ENCODE measurements around the gene PPIL6.

PPIL6 gene

DNA sequence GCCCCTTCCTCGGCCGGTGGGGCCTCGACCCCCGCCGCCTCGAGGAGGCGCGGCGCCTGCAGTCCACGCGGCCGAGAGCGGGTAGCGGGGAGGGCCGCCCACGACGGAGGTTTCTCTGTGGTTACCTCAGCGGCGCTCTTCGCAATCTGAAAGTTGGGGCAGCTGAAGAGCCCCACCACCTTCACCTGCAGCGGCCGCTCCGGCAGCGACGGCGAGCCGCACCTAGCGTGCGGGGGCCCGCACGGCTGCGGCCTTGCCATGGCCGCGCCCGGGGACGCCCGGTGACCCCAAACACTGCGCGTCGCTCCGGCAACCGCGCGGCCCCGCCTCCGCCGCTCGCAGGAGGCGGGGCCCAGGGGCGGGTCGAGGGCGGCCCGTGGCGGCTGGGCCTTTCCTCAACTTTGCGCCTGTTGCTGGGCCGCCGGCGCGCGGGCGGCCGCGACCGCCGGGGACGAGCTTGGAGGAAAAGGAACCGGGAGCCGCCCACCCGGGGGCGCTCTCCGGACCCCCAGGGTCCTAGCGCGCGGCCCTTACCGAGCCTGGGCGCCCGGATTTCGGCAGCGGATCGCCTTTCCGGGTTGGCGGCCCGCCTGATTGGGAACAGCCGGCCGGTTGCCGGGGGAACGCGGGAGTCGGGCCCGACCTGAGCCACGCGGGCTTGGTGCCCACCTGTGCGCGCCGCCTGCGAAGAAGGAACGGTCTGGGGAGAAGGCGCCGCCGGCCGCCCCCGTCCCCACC, at the start of gene PPIL6, which contains the start of gene SMPD2:
Gene PPIL6, minus strand, starts transcription at position 298 of the 738 bp plus-strand sequence. Its CDS starts 38 bp downstream, at position 260.
Gene SMPD2, plus strand, starts transcription at position 394 of the 738 bp plus-strand sequence. CDS start 398 bp downstream, outside the sequence.
- DNase-seq: peak; percentile 82

DNA sequence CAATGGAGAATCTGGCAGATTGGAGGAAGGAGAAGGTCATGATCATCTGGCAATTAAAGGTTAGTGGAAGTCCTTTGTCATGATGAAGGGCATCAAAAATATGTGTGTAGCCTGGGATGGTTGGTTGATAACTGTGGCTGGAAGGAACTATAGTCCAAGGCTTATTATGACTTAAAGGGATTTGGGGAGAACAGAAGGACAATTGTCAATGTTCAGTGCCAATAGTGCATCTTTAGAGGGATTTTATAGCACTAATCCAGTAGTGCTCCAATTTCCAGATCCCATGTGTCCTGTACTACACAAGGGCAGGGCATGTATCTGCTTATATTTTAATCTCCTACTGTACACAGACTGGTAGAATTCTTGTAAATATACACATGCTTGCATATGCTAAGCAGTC, 47.6 kb upstream of the PPIL6 start:
- DNase-seq: no peak

DNA sequence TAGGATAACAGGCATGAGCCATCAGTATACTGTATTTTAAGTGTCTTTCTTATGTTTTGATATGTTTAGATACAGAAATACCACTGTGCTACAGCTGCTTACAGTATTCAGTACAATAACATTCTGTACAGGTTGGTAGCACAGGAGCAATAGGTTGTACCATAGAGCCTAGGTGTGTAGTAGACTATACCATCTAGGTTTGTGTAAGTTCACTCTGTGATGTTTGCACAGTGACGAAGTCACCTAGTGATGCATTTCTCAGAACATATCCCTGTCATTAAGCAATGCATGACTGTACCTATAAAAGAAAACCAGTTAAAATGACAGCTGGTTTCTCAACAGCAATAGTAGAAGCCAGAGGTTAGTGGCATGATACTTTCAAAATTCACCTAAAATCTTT, 45.6 kb upstream of the PPIL6 start:
- DNase-seq: no peak

DNA sequence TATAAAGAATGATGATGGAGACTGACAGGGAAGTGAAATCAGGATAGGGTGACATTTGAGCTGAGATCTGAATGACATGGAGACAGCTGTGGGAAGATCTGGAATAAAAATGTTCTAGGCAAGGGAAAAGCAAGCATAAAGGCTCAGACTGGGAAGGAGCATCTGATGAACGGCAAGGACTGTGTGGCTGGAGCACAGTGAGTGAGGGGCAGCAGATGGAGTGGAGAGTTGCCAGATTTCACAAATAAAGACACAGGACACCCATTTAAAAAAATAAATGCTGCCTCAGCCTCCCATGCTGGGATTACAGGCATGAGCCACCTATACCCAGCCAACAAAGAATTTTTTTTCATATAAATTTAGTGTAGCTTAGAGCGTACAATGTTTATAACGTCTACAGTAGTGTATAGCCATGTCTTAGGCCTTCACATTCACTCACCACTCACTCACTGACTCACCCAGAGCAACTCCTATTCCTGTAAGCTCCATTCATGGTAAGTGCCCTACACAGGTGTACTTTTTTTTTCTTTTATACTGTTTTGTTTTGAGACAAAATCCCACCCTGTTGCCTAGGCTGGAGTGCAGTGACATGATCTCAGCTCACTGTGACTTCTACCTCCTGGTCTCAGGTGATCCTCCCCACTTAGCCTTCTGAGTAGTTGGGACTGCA, 45.0 kb upstream of the PPIL6 start:
- DNase-seq: no peak

DNA sequence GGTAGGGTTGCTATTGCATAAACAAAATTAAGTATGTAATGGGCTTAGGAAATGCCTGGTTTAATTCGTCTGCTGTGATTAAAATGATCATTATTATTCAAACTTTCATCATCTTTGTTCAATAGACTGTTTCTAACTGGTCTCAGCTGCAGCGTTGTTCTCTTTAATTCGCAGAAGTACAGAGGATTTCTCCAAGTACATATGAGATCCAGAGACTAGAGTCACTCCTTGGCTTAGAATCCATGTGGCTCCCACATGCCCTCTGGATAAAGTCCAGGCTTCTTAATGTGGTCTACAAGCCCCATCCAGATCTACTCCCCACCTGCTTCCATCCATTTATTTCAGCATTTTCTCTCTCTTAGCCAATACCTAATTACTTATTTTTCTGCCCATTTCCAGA, 43.7 kb upstream of the PPIL6 start:
- DNase-seq: no peak

DNA sequence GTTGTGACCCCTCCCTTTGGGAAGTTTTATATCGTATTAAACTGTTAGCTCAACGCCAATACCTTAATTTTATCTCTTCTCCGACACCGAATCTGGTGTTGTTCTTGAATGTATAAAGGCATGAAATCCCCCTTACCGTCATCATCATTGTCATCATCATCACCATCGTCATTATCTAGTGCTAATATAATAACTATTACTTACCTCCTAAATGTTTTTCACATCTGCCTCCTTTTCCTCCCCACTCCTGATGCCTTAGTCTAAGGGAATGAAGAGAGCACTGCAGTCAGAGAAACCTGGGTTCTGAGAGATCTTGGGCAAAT, 43.3 kb upstream of the PPIL6 start:
- no peak for DNase-seq

DNA sequence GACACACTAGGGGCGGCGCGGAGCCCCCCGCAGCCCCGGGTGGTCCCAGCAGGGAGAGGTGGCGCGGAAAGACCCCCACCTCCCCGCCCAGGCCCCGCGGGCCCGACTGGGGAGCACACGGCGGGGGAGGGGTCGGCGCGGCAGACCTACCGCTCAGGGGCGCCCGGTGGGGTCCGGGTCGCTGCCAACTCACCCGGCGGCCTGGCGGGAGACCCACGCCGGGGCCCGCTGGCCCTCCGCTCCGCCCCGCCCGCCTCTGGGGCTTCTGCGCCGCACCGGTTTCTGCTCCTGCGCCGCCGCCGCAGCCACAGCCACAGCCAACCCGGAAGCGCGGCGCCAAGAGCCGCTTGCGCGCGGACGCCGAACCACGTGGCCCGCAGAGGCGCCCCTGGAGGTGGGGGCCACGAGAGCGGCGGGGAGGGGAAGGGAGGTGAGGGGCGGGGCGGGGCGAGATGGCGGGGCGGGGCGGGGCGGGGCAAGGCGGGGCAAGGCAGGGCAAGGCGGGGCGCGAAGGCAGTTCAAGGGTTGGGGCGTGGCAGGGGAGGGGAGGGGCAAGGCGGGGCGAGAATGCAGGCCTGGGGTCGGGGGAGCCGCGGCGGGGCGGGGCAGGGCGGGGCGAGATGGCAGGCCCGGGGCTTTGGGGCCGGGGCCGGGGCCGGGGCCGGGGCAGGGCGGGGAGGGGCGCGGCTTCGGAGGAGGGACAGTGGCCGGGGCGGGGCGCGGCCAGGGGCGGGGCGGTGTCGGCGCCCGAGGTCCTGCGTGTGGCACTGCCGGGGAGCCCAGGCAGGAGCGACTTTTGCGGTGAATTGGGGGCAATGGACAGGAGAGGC, 42.7 kb upstream of the PPIL6 start, which contains the start of gene ZBTB24:
Gene ZBTB24, minus strand, starts transcription at position 315 of the 830 bp plus-strand sequence. CDS start 1,193 bp downstream, outside the sequence.
- peak; percentile 74 for DNase-seq

DNA sequence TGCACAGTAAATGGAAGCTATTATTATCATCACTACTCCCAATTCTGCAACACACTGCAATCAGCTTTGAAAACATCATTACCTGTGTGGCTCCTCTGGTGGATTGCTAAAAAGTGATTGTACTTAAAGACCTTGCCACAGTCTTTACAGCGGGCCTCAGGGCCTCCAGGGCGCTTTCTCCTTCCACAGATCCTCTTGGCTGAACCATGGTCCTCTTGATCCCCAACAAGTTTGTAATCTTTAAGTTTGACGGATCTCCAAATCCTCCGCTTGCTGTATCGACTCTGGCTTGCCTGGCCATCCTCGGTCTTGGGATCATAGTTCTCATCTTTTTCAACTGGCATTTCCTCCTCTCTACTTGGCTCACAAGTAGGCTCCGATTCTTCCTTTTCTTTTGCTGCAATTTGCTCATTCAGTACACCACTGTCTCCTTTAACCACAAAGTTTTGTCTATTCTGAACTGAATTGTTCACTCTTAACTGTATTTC, 40.6 kb upstream of the PPIL6 start:
- DNase-seq: no peak

DNA sequence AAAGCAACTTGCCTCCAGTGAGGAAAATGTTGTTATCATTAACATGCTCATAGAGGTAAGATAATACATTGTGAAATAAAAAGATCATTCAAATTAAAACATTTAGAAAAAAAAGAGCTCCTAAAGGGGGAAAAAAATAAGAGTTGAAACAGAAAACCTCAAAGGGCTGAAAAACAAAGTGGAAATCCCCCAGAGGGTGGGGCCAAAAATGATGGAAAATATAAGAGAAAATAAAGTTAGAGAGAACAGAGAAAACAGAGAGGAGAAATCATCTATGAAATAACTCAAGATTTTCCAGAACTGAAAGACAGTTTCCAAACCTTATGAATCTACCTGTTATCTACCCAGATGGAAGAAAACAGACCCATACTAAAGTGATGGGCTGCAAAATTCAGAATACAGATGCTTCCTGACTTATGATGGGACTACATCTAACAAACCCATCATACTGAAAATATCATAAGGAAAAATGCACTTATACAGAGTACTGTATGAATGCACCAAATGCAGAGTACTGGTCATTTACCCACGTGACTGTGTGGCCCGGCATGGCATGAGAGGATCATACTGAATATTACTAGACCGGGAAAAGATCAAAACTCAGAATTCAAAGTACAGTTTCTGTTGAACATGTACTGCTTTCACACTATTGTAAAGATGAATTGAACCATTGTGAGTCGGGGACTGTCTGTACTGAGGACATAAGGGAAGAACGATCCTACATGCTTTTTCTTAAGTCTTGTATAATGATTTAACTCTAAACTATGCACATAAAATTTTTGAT, 38.6 kb upstream of the PPIL6 start:
- no peak for DNase-seq

DNA sequence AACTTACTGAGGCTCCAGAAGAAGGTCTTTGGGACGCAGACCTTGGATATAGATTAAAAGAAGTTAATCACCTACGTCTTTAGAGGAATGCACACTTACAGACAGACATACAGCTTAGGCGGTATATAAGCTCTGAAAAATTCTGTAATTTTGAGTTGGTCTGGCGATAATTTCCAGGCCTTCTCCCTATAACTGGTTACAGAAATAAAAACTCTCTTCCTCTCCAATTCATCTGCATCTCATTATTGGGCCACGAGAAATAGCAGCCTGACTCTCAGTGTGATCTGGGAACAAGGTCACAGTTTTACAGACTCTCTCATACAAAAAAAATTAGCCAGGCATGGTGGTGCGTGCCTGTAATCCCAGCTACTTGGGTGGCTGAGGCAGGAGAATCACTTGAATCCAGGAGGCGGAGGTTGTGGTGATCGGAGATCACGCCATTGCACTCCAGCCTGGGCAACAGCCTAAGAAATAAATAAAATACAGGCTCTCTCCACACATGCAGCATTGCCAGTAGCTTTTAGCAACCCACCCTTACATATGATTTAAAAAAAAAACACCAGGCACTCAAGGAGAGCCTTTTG, 37.9 kb upstream of the PPIL6 start:
- no peak for DNase-seq

DNA sequence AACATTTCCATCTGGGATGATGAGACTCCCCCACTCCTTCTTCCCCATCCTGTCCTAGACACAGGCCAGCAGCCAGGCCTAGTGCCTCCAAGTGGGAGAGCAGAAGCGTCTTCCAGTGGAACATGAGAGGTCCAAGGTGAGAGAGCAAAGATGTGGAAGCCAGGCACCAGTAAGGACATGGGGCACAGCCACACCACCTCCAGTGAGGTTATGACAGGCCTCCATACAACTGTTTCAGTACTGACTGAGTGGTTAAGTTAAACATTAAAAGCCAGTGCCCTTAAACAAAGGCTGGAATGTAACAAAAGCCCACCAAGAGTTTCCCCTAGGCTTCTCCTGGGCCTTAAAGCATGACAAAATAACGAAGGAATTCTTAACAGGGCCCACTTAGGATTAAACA, 37.3 kb upstream of the PPIL6 start:
- DNase-seq: peak; percentile 27

DNA sequence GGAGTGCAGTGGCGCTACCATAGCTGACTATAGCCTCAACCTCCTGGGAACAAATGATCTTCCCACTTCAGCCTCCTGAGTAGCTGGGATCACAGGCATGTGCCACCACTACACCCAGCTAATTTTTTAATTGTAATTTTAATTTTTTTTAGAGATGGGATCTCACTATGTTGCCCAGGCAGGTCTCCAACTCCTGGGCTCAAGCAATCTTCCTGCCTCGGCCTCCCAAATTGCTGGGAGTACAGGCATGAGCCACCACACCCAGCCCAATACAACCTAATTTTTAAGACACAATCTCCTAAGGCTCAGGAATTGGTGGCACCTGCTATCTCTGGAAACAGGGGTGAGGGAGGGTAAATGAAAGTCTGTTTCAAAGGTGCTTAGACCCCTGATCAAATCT, 36.8 kb upstream of the PPIL6 start:
- DNase-seq: no peak

DNA sequence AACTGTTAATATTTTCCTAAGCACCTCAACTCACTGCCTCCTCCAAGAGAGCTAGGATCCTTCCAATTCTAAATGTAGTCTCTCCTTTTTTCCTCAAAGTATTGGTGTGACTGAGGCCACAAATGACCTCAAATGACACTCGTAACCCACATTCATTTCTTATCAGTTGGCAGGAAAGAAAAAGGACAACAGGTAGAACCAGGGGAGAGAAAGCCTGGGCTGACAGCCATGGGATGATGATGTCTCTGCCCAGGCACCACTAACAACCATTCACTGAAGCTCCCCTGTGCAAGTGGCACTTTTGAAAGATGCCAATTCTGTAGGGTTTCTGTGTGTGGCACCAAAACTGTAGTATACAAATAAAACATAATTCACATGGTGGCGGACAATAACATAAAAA, 35.2 kb upstream of the PPIL6 start:
- DNase-seq: no peak

DNA sequence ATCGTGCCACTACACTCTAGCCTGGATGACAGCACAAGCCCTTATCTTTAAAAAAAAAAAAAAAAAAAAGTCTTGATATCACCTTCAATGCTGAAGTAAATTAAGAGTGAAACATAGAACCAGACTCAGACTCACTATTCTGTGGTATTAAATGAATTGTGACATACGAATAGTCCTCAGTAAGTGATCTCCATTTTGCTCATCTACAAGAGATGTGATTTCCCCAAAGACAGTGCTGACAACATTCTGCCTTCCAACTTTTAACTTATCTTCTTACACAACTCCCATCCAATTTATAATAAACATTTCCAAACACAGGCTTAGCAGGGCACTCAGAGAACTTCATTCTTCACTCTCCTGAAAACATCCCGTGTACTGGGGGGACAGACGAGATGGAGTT, 34.6 kb upstream of the PPIL6 start:
- DNase-seq: no peak

DNA sequence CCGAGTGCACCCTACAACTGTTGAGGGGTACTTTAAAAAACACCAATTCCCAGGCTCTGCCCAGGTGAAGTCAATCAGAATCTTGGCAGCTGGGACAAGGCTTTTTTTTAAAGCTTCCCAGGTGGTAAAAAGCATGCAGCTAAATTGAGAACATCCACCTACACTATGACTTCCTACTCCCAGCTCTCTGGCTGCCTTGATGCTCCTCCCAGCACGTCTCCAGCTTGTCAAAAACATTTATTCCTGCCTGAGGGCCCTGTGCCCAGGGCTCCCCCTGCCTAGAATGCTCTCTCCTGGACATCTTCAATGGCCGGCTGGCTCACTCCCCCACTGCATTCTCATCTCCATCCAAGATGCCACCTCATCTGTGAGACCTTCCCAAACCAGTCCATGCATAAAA, 32.7 kb upstream of the PPIL6 start:
- no peak for DNase-seq

DNA sequence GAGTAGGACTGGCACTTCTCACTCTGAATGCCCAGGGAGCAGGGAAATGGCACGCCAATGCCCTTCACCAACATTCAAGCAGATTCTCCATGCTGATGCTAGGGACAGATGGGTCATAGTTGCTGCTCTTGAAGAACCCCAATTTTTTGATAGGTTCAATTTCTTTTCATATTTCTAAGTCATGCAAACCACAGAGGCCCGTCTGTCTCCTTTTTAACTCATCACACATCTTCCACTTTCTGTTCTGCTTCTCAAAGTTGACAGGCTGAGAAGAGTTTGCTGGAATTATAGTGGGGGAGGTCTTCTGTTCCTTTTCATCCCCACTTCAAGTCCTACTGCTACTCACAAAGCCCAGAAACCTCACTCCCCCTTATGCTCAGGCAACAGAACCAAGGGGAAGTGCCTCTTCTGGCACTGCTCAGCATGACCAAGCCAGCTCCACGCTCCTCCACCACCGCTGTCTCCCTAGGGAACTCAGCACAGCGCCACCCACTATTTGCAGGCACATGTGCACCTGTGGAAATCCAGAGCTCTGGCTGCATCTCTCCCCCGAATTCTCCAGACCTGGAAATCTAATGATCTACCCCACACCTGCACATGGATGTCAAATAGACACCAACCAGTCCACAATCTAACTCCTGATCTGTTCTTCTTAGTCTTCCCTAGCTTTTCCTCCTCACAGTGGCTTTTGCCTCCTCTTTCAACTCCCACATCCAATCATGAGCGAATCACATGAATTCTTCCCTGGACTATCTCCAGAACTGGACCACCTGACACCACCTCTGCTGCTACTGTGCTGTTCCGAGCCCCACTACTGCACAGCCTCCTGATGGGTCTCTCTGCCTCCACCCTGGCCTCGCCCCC, 31.9 kb upstream of the PPIL6 start:
- no peak for DNase-seq

DNA sequence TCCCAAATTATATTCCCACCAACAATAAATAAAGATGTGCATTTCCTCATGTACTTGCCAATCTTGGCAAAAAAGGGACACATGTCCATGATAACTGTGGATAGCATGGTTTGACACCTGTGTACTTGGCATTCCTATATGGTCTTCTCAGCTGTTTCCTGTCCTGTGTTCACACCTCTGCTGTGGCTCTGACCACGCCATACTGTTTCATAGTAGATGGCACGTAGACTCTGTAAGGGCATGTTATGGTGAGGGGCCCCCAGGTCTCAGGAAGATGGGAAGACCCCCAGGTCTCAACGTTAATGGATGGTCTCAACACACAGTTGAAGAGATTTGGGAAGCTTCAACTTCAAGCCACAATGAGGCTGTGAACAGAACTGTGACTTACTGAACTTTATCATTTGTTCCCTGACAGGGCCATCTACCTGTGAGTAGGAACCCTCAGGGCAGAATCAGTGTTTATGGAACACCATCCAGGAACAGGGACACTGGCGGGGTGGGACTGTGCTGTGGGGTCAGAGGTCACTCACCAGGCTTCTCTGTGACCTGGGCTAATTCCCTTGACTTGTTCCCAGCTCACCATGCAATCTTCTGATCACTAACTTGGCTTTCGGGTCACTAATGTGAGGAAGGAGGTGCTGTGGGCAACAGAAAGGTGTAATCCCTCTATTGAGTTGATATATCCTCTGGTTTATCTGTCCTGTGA, 30.8 kb upstream of the PPIL6 start:
- DNase-seq: no peak

DNA sequence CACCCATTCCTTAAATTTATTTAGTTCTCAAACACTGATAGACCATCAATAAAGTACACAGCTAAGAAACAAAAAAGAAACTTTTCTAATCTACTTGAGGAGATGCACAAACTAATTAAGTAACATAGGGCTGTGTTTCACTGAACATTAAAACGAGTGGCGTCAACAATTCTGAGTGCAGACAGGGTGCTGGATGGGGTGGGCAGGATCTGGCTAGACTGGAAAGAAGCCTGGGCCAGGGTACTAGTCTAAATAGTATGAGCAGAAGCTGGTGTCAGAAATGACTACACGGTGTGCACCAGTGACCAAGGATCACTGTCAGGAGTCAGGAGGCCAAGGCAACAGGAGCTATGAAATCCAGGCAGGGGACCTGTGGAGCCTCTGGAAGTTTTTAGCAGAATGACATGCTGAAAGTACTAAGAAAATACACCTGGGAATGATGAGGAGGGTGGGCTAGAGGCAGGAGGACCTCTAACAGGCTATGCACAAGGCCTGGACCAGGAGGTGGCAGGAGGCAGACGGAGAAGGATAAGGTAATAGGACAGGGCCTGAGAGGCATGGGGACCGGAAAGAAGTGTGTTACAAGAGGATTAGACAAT, 29.3 kb upstream of the PPIL6 start:
- DNase-seq: no peak

DNA sequence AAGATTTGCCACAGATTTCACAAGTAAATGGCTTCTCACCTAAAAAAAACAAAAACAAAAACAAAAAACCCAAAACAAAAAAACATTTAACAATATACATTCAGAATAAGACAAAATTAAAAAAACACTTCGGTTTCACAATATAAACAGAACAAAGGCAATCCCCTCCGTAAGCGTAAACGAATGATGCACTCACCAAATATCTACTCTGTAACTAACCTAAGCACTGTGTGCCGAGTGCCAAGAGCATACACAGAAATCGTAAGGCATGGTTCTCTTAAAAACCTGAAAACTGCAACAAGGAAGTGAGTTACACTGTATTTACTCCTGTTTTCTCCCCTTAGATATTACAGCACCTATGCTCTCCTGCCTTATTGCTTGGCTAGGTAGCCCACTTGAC, 27.3 kb upstream of the PPIL6 start:
- DNase-seq: no peak

Data from kidney glomerular epithelial cell (primary cell).